IMR-90 (cell line): ENCODE results near the gene PITRM1. TPM values are rescaled to one million over a fixed set of nuclear protein-coding genes. Genes with fewer than 3 reads are reported as not detected.
A peak's percentile ranks its signal among the peaks of the same experiment; 100 is the strongest.

Source experiments
- ATAC-seq: fragments of 200-7000 bp; cut with Tn5 transposase; 2 replicates; pipeline ENCODE4 v1.9.1; 2020; ENCODE audit warnings: low read depth, mild to moderate bottlenecking, moderate library complexity
- BruUV-seq: library from RNA; stranded (reverse); fragments of 400-500 nt; replicated peaks from 2 replicates; lab custom pipeline; 2021; lab: Mats Ljungman, UMichigan
- CTCF ChIA-PET: fragments of 300-600 bp; formaldehyde crosslinking; extraction: SDS; loops from one replicate; lab custom pipeline; 2021; ENCODE audit warnings: antibody characterized with exemption; lab: Yijun Ruan, JAX
- POLR2A ChIA-PET: fragments of 300-600 bp; sonication (Branson Sonifier 250); formaldehyde crosslinking; loops from one replicate; lab custom pipeline; 2022; ENCODE audit warnings: antibody characterized with exemption; ENCODE audit not compliant: unreplicated experiment; lab: Charles Lee
- DNase-seq: peaks from one replicate; pipeline ENCODE4 v3.0.0; 2013
- H2AFZ ChIP-seq: replicated peaks from 2 replicates; pipeline ENCODE3; 2013; ENCODE audit warnings: low read length, mild to moderate bottlenecking; ENCODE audit not compliant: poor library complexity
- H2AK5ac ChIP-seq: 2 replicates; pipeline ENCODE4 v1.6.1; 2013; ENCODE audit warnings: low read depth, low read length, inconsistent platforms
- H2AK9ac ChIP-seq: replicated peaks from 2 replicates; pipeline ENCODE3; 2013; ENCODE audit warnings: mild to moderate bottlenecking, low read depth, low read length, moderate library complexity; ENCODE audit not compliant: poor library complexity
- H2BK120ac ChIP-seq: 2 replicates; pipeline ENCODE4 v1.6.1; 2013; ENCODE audit warnings: low read depth, low read length, inconsistent platforms
- H2BK15ac ChIP-seq: 3 replicates; pipeline ENCODE4 v1.6.1; 2013; ENCODE audit warnings: low read depth, low read length, inconsistent platforms
- H2BK20ac ChIP-seq: 2 replicates; pipeline ENCODE4 v1.6.1; 2013; ENCODE audit warnings: low read depth, mild to moderate bottlenecking, inconsistent platforms, low read length, moderate library complexity
- H2BK5ac ChIP-seq: 2 replicates; pipeline ENCODE4 v1.6.1; 2013; ENCODE audit warnings: mild to moderate bottlenecking, low read depth, low read length, inconsistent platforms; ENCODE audit not compliant: poor library complexity, severe bottlenecking
- H3K14ac ChIP-seq: replicated peaks from 2 replicates; pipeline ENCODE4 v1.6.1; 2013; ENCODE audit warnings: low read depth, low read length, inconsistent platforms
- H3K18ac ChIP-seq: 2 replicates; pipeline ENCODE4 v1.6.1; 2013; ENCODE audit warnings: low read depth, low read length, control low read depth
- H3K23ac ChIP-seq: 2 replicates; pipeline ENCODE4 v1.6.1; 2013; ENCODE audit warnings: low read depth, low read length, inconsistent platforms
- H3K27ac ChIP-seq: 2 replicates; pipeline ENCODE4 v1.5.1; 2013; ENCODE audit warnings: mild to moderate bottlenecking, control low read depth, low read length; ENCODE audit not compliant: insufficient read depth
- H3K27me3 ChIP-seq: 2 replicates; pipeline ENCODE4 v1.6.1; 2013; ENCODE audit warnings: low read length; ENCODE audit not compliant: control insufficient read depth, insufficient read depth
- H3K36me3 ChIP-seq: 2 replicates; pipeline ENCODE4 v1.6.1; 2013; ENCODE audit warnings: low read length, mixed read lengths; ENCODE audit not compliant: control insufficient read depth, insufficient read depth
- H3K4ac ChIP-seq: 2 replicates; pipeline ENCODE4 v1.6.1; 2013; ENCODE audit warnings: low read depth, low read length, inconsistent platforms
- H3K4me1 ChIP-seq: 2 replicates; pipeline ENCODE4 v1.6.1; 2013; ENCODE audit warnings: low read length, mixed read lengths; ENCODE audit not compliant: control insufficient read depth, insufficient read depth
- H3K4me2 ChIP-seq: 2 replicates; pipeline ENCODE4 v1.6.1; 2013; ENCODE audit warnings: low read depth, mild to moderate bottlenecking, control low read depth, low read length, moderate library complexity
- H3K4me3 ChIP-seq: 2 replicates; pipeline ENCODE4 v1.5.1; 2013; ENCODE audit warnings: low read depth, mild to moderate bottlenecking, control low read depth, low read length, moderate library complexity; ENCODE audit not compliant: insufficient read depth
- H3K56ac ChIP-seq: 2 replicates; pipeline ENCODE4 v1.6.1; 2013; ENCODE audit warnings: low read length, inconsistent platforms; ENCODE audit not compliant: insufficient read depth; ENCODE audit errors: extremely low read depth
- H3K79me1 ChIP-seq, 2 experiments: 2 replicates each; pipeline ENCODE4 v1.6.1; 2013; ENCODE audit warnings: low read length in 2 of 2, inconsistent platforms in 1 of 2, low read depth in 1 of 2
- H3K9ac ChIP-seq: 2 replicates; pipeline ENCODE4 v1.6.1; 2013; ENCODE audit warnings: low read depth, low read length, control low read depth
- H3K9me1 ChIP-seq: 2 replicates; pipeline ENCODE4 v1.6.1; 2013; ENCODE audit warnings: low read length, inconsistent platforms; ENCODE audit not compliant: insufficient read depth
- H3K9me3 ChIP-seq: 2 replicates; pipeline ENCODE4 v1.6.1; 2013; ENCODE audit warnings: low read length; ENCODE audit not compliant: control insufficient read depth, insufficient read depth
- H4K20me1 ChIP-seq: 2 replicates; pipeline ENCODE4 v1.6.1; 2013; ENCODE audit warnings: low read length, inconsistent platforms; ENCODE audit not compliant: insufficient read depth
- H4K5ac ChIP-seq: 2 replicates; pipeline ENCODE4 v1.6.1; 2013; ENCODE audit warnings: mild to moderate bottlenecking, low read depth, low read length, control low read depth
- H4K8ac ChIP-seq, 2 experiments: 2 replicates each; pipeline ENCODE4 v1.6.1; 2013; ENCODE audit warnings: low read depth in 2 of 2, low read length in 2 of 2, control low read depth in 1 of 2, inconsistent platforms in 1 of 2
- H4K91ac ChIP-seq: 2 replicates; pipeline ENCODE4 v1.6.1; 2013; ENCODE audit warnings: low read depth, low read length, inconsistent platforms; ENCODE audit not compliant: insufficient read depth
- BHLHE40 ChIP-seq: fragments of 150-350 bp; IDR thresholded peaks from 2 replicates; pipeline ENCODE4 v1.6.1; 2016; ENCODE audit warnings: mild to moderate bottlenecking, low read depth, low read length
- CEBPB ChIP-seq: IDR thresholded peaks from 2 replicates; pipeline ENCODE4 v1.6.1; 2012; ENCODE audit warnings: low read depth, low read length, improper control_type of control experiment
- CHD1 ChIP-seq: IDR thresholded peaks from 2 replicates; pipeline ENCODE4 v1.6.1; 2012; ENCODE audit warnings: low read depth, low read length, improper control_type of control experiment
- ELK1 ChIP-seq: fragments of 150-350 bp; IDR thresholded peaks from 2 replicates; pipeline ENCODE4 v1.6.1; 2016; ENCODE audit warnings: low read depth, mild to moderate bottlenecking, low read length, moderate library complexity, borderline replicate concordance
- FOS ChIP-seq: fragments of 150-350 bp; IDR thresholded peaks from 2 replicates; pipeline ENCODE4 v1.6.1; 2016; ENCODE audit warnings: low read depth, low read length
- MAZ ChIP-seq: IDR thresholded peaks from 2 replicates; pipeline ENCODE4 v1.6.1; 2012; ENCODE audit warnings: low read depth, mild to moderate bottlenecking, low read length, improper control_type of control experiment, moderate library complexity, borderline replicate concordance
- MXI1 ChIP-seq: IDR thresholded peaks from 2 replicates; pipeline ENCODE4 v1.6.1; 2012; ENCODE audit warnings: low read depth, mild to moderate bottlenecking, low read length, moderate library complexity, borderline replicate concordance
- RAD21 ChIP-seq: IDR thresholded peaks from 2 replicates; pipeline ENCODE4 v1.6.1; 2012; ENCODE audit warnings: low read length, improper control_type of control experiment
- SMC3 ChIP-seq: fragments of 150-350 bp; IDR thresholded peaks from 2 replicates; pipeline ENCODE4 v1.6.1; 2016; ENCODE audit warnings: low read depth, mild to moderate bottlenecking, antibody characterized with exemption, low read length, moderate library complexity
- USF2 ChIP-seq: fragments of 150-350 bp; IDR thresholded peaks from 2 replicates; pipeline ENCODE4 v1.6.1; 2017; ENCODE audit warnings: mild to moderate bottlenecking, antibody characterized with exemption, low read length, low read depth
- WGBS, 2 experiments: methylation state at CpG; one replicate each; pipeline versions ENCODE4 v1.1.5 to v1.1.7; 2013; ENCODE audit warnings: missing lambda C conversion rate in 2 of 2; ENCODE audit not compliant: insufficient read length in 1 of 2; ENCODE audit errors: extremely low coverage in 2 of 2; 5-methylcytosine and 5-hydroxymethylcytosine counted together
- dilution Hi-C: fragments of 300-500 bp; cut with HindIII; formaldehyde crosslinking; loops from one replicate; pipeline ENCODE4 v1.14.3; 2018; ENCODE audit warnings: low sequenced_read_pairs; ENCODE audit not compliant: unreplicated experiment
- in situ Hi-C: fragments of 300-500 bp; cut with MboI; formaldehyde crosslinking; loops from 3 replicates; pipeline ENCODE4 v1.14.3; 2019; ENCODE audit warnings: low sequenced_read_pairs, inconsistent platforms, mixed read lengths
- intact Hi-C: fragments of 100-400 bp; cut with micrococcal nuclease; formaldehyde crosslinking; loops from 2 replicates; pipeline ENCODE4 v1.10.0; 2022
- polyA plus RNA-seq, 3 experiments: library from polyadenylated mRNA; depleted of rRNA; stranded (reverse); fragments of >200 nt; gene quantifications; 2 replicates each; pipeline ENCODE4 v1.2.3, GENCODE V29; 2012; ENCODE audit warnings: low replicate concordance in 1 of 3
- total RNA-seq: library from RNA; depleted of rRNA; stranded (reverse); fragments of >200 nt; gene quantifications from 2 replicates; pipeline ENCODE4 v1.2.3, GENCODE V29; 2012

PITRM1 gene
- total and polyA plus RNA-seq, 2 of the 4 experiments (the other 2 are of a cell fraction) = 97.1 to 124 TPM

- Histone ChIP-seq H3K9me1 (no peaks in the 10 kb centered on the region; the same call in 1 of the 2 replicates), H2AK5ac (peak overlapping the region; percentile 51; the same call in 1 of the 2 replicates), H3K4ac (no peak overlapping the region), H3K14ac (no peak overlapping the region), H2AFZ (no peak overlapping the region), H3K4me2 (peak overlapping the region; percentile 47), H4K20me1 (no peaks in the 10 kb centered on the region), H3K9me3 (no peaks in the 10 kb centered on the region), H4K91ac (no peak overlapping the region), H3K9ac (no peak overlapping the region), H2BK20ac (no peak overlapping the region), H3K27me3 (peaks cover 11% of the 10 kb centered on the region), H4K8ac (no peak overlapping the region), H3K36me3 (no peaks in the 10 kb centered on the region), H3K56ac (no peak overlapping the region), H3K4me1 (peaks cover under 1% of the 10 kb centered on the region; the same call in 1 of the 2 replicates), H3K18ac (no peak overlapping the region), H3K79me1 (no peaks in the 10 kb centered on the region), H2BK5ac (no peak overlapping the region), H2BK15ac (no peak overlapping the region), H4K5ac (no peak overlapping the region), H3K27ac (no peak overlapping the region), H3K4me3 (no peak overlapping the region), H2BK120ac (no peak overlapping the region), H3K23ac (no peak overlapping the region), H2AK9ac (no peak overlapping the region)
- in situ Hi-C loops = loop anchor here (25.0 kb wide), 1 partner anchor 1309 kb away; no protein-coding TSS in a partner anchor
- dilution Hi-C loops = no loop called here
- no peak for DNase-seq
- no TSS peak for BruUV-seq
- CTCF ChIA-PET = no interaction called here
- intact Hi-C loops = no loop called here
- TF ChIP-seq FOS (no peak), CHD1 (no peak), BHLHE40 (no peak), MXI1 (no peak), ELK1 (no peak), USF2 (no peak), SMC3 (no peak), CEBPB (no peak), RAD21 (no peak), MAZ (no peak)
- WGBS, 2 experiments = 43% methylated on average over 2 of the region's 11 CpGs; no CpG with 5 or more reads in 1 of the 2 experiments
- POLR2A ChIA-PET = no interaction called here
- ATAC-seq = no peak
Observed at GRCh38 chr10:3203016-3203811, 30.6 kb upstream of the PITRM1 start.
